ENCODE results near the gene KCNV2.

DNA sequence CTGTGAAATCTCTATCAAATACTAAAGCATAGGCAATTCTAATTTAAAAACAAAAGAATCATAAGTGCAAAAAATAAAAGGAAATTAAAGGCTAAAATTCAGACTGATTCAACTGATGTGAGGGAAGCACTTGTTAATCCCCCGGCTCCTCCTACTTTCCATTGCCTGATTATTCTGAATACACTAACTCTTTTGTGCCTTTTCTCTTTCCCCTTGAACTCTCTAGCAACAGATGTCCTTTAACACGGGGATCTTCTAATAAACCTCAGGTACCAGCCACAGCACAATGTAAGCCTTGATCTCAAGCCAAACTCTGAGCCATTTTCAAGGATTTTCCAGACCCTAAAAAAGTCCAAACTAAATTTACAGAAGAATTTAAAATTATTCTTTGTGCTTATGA, 61.5 kb downstream of the KCNV2 start:
- TF ChIP-seq, protein P1, sequence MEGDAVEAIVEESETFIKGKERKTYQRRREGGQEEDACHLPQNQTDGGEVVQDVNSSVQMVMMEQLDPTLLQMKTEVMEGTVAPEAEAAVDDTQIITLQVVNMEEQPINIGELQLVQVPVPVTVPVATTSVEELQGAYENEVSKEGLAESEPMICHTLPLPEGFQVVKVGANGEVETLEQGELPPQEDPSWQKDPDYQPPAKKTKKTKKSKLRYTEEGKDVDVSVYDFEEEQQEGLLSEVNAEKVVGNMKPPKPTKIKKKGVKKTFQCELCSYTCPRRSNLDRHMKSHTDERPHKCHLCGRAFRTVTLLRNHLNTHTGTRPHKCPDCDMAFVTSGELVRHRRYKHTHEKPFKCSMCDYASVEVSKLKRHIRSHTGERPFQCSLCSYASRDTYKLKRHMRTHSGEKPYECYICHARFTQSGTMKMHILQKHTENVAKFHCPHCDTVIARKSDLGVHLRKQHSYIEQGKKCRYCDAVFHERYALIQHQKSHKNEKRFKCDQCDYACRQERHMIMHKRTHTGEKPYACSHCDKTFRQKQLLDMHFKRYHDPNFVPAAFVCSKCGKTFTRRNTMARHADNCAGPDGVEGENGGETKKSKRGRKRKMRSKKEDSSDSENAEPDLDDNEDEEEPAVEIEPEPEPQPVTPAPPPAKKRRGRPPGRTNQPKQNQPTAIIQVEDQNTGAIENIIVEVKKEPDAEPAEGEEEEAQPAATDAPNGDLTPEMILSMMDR (IDR thresholded peaks at IDR 0.05): no peak
- TF ChIP-seq POLR2A (IDR thresholded peaks at IDR 0.05): no peak
- no peak for TF ChIP-seq POLR2AphosphoS5 (IDR thresholded peaks at IDR 0.05)

All from gastroesophageal sphincter (tissue), 3 donors.